Measurements from ENCODE around the gene WFIKKN1.

Gene WFIKKN1

DNA sequence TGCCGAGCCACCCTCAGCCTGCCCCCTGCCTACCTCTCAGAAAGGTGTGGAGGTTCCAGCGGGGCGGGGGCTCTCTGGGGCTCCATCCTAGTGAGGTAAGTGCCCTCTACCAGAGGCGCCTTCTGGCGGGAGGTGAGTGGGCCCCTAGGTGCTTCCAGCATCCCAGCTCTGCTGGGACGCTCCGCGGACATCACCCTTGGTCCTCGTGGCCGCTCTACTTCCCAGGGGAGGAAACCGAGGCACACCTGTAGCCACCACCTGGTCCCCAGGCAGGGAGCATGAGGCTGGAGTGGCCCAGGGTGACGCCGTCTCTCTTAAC is 12.2 kb downstream of the WFIKKN1 start:
- no peaks in the 10 kb centered on the region for H3K9me3 Mint-ChIP-seq
- peaks cover 24 to 58% of the 10 kb centered on the region in 2 donors for H3K4me1 Mint-ChIP-seq
- DNase-seq (no peak), ATAC-seq (replicated peaks) (no peak)
- H3K27me3 Mint-ChIP-seq: no peaks in the 10 kb centered on the region
- H3K36me3 Mint-ChIP-seq: peaks cover 7 to 10% of the 10 kb centered on the region in 2 donors
- H3K27ac Mint-ChIP-seq: peak overlapping the region; percentile 73
- H3K4me3 Mint-ChIP-seq: peak overlapping the region; percentile 83 to 84

DNA sequence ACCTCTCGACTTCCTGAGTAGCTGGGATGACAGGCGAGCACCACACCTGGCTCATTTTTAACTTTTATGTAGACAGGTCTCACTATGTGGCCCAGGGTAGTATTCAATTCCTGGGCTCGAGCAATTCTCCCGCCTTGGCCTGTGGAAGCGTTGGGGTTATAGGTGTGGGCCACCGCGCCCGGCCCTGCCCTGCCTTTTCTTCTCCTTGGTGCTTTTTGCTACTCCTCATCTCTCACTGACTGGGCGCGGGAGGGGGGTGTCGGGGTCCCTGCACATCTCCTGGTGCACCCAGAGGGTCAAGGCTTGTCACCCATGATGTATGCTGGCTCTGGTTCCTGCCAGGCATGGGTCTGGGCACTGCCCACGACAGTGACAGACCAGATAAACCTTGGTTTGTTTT is 13.8 kb downstream of the WFIKKN1 start:
- peak overlapping the region in 1 of 2 donors; percentile 84 for H3K4me3 Mint-ChIP-seq
- no peaks in the 10 kb centered on the region for H3K27me3 Mint-ChIP-seq

DNA sequence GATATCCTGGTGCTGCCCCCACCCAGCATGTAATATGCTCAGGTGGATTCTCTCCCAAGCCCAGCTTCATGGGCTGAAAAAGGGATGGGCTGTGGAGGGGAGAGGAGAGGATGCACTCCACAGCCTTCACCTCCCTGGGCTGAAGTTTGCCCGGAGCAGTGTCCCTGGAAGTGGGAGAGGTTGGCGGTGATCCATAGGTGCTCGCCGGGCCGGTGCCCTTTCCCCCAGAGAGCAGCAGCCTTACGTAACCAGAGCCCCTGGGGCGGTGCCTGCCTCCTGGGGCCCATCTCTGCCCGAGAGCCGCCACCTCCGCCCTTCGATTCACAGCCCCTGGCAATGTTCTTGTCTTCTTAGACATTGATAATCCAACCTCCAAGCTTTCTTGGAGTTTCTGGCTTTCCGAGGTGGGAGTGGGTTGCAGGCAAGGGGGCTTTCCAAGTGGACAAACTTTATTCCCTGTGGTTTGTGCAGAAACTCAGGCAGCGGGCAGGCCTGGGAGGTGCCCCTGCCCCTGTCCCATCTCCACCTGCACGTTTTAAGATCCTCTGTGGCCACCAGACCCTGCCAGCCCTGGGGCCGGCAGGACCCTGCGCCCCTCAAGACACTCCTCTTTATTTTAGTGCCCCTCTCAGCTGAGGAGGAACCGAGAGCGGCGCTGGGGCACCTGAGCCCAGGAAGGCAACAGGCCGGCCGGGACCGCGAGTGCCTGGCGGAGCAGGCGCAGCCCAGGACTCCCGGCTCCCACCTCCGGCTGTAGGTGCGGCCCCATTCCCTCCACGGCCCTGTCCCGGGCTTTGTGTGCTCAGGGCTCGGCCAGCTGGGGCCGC is 15.3 kb downstream of the WFIKKN1 start:
- Mint-ChIP-seq H3K4me1 (peaks cover 26 to 62% of the 10 kb centered on the region in 2 donors), H3K4me3 (peak overlapping the region in 1 of 2 donors; percentile 28), H3K27ac (peak overlapping the region; percentile 31), H3K36me3 (peaks cover 7 to 10% of the 10 kb centered on the region in 2 donors), H3K9me3 (no peaks in the 10 kb centered on the region), H3K27me3 (no peaks in the 10 kb centered on the region)
- no peak for ATAC-seq (replicated peaks)
- no peak for DNase-seq

More for the DNA sequence above, 13.8 kb downstream of the WFIKKN1 start:
- Mint-ChIP-seq H3K9me3 (no peaks in the 10 kb centered on the region), H3K36me3 (peaks cover 7 to 10% of the 10 kb centered on the region in 2 donors), H3K4me1 (peaks cover 22 to 60% of the 10 kb centered on the region in 2 donors), H3K27ac (peak overlapping the region; percentile 56)
- ATAC-seq (replicated peaks) (no peak), DNase-seq (no peak)

DNA sequence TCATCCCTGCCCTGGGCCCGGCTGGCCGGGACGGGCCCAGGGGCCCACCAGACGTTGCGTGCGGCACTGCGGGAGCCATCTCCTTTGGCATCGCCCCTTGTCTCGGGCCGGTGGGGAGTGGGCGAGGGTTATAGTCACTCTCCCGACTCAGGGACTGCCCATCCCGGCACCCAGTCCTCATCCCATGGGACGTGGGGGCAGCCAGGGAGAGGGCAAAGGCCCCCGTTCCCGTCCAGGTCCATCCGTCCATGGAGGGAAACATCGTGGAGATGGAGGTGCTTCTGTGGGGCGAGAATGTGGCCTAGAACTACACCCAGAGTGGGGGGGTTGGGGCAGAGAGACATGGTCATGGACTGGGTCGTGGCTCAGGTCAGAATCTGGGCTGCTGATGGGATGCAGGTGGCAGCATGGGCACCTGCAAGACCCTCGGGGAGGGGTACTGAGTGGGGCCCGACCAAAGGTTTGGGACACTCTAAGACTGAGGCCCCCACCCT is 15.9 kb downstream of the WFIKKN1 start:
- no peak for ATAC-seq (replicated peaks)
- Mint-ChIP-seq H3K36me3 (peaks cover 9 to 10% of the 10 kb centered on the region in 2 donors), H3K4me1 (peaks cover 26 to 62% of the 10 kb centered on the region in 2 donors), H3K27ac (peak overlapping the region; percentile 51), H3K9me3 (no peaks in the 10 kb centered on the region), H3K27me3 (no peaks in the 10 kb centered on the region), H3K4me3 (peak overlapping the region; percentile 36 to 37)
- no peak for DNase-seq

DNA sequence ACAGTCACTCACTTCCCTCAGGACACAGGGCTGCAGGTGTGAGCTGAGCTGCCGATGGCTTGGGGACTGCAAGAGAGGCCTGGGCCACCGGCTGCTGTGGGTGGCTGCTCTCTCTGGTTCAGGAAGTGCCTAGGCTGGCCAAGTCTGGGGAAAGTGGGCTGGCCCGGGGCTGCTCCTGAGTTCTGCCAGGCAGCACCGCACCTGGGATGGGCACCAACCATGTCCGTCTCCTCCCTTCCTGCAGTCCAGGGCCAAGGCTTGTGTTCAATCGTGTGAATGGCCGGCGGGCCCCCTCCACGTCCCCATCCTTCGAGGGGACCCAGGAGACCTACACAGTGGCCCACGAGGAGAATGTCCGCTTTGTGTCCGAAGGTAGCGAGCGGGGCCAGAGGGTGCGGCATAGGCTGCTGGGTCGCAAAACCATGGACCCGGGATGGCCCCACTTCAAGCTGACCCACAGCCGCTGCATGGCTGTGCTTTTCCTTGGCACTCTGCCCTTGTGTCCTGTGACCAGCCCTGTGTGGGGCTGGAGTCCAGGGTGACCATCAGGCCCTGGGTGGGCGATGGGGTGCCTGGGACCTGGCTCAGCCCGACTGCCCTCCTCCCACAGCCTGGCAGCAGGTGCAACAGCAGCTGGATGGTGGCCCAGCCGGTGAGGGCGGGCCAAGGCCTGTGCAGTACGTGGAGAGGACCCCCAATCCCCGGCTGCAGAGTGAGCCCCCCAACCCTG is 16.6 kb downstream of the WFIKKN1 start:
- Mint-ChIP-seq H3K4me3 (peak overlapping the region; percentile 36 to 37), H3K4me1 (peaks cover 26 to 62% of the 10 kb centered on the region in 2 donors), H3K27me3 (no peaks in the 10 kb centered on the region), H3K36me3 (peaks cover 9 to 10% of the 10 kb centered on the region in 2 donors), H3K27ac (peak overlapping the region; percentile 51), H3K9me3 (no peaks in the 10 kb centered on the region)
- ATAC-seq (replicated peaks): no peak
- DNase-seq: no peak

DNA sequence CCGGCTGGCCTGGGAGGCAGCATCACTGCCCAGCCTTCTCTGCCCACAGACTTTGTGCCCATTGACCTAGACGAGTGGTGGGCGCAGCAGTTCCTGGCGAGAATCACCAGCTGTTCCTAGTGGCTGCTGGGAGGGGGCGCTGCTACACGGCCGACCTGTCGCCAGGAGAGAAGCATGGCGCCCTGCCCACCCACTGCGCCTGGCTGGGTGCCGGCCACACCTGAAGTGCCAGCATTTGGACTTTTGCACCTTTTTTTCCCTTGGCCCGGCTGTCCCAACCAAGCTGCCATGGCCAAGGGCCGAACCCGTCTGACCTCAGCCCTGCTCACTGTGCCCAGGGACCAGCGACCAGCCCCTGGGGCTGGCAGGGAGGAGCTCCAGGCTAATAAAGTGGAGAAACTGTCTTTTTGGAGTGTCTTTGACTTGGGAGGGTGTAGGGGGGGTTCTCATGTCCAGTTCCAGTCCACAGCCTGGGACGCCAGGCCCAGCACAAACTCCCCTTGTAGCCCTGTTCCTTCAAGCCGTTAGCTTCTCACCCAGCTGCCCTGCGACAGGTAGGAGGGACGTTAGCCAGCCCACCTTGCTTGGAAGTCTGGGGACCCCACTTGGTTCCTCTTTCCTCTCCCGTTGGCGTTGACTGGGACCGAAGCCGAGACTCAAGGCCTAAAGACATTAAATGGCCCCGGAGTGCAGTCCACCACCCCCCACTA is 17.4 kb downstream of the WFIKKN1 start:
- Mint-ChIP-seq H3K36me3 (peaks cover 10 to 11% of the 10 kb centered on the region in 2 donors), H3K4me1 (peaks cover 22 to 53% of the 10 kb centered on the region in 2 donors), H3K27me3 (no peaks in the 10 kb centered on the region), H3K9me3 (no peaks in the 10 kb centered on the region), H3K27ac (peak overlapping the region; percentile 93), H3K4me3 (peak overlapping the region; percentile 86 to 91)
- ATAC-seq (replicated peaks): peak; percentile 0 to 25
- DNase-seq: no peak

DNA sequence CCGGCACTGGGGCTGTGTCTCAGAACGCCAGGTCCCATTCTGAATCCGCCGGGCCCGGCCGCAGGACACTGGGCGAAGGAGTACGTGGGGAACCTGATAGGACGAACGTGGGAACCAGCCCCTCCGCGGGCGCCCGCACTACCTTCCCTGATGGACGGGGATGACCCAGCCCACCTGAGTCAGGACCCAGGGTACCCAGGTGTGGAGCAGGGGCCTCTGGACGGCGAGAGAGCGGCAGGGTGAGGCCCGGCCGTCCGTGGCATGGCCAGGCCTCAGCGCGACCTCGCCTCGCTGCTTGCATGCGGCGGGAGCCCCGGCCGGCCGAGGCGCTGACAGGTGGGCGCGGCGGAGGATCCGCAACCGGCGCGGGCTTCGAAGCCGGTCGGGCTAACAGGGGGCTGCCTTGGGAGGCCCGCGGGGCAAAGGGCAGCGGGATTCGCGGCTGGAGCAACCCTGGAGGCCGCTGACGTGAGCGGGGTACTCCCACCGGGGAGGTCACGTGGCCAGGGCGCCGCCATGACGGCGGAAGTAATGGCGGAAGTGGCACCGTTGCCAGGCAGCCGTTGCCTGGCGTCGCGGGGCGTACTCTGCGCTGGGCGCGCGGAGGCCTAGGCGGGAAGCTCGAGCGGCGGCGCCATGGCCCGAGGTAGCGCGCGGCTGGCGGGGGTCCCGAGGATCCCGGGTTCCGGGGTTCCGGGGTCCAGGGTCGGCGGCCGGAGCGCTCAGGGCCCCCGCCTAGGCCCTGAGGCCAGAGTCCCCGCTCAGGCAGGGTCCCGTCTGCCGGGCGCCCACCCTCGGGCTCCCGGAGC is 18.2 kb downstream of the WFIKKN1 start, which contains the start of gene WDR90:
Gene WDR90, plus strand, starts transcription at position 585 of the 809 bp plus-strand sequence. Its CDS starts 52 bp downstream, at position 637.
- DNase-seq: peak; percentile 90
- Mint-ChIP-seq H3K4me3 (peak within 1 kb of the TSS; percentile 86 to 91), H3K36me3 (peaks cover 8% of the 10 kb centered on the region in 2 donors), H3K4me1 (peaks cover 20 to 46% of the 10 kb centered on the region in 2 donors), H3K27me3 (no peaks in the 10 kb centered on the region), H3K9me3 (no peaks in the 10 kb centered on the region), H3K27ac (peak within 1 kb of the TSS; percentile 93)
- peak; percentile 92 to 95 for ATAC-seq (replicated peaks)

DNA sequence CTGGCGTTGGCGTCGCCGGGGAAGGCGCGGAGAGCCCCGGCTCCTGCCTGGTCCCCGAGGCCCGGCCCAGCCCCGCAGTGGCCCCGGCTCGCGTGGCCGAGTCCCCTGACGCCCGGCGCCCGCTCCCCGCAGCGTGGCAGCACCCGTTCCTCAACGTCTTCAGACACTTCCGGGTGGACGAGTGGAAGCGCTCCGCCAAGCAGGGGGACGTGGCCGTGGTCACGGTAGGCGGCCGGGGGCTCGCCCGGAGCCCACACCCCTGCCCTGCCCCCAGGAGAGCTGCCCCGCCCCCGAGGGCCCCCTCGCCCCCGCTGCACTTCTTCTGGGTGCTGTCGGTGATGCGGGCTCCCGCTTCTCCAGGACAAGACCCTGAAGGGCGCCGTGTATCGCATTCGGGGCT is 18.8 kb downstream of the WFIKKN1 start:
- Mint-ChIP-seq H3K27ac (peak overlapping the region; percentile 47), H3K9me3 (no peaks in the 10 kb centered on the region), H3K4me1 (peaks cover 16 to 39% of the 10 kb centered on the region in 2 donors), H3K36me3 (peaks cover 2 to 6% of the 10 kb centered on the region in 2 donors), H3K27me3 (no peaks in the 10 kb centered on the region), H3K4me3 (peak overlapping the region; percentile 78 to 81)
- peak; percentile 15 to 28 for ATAC-seq (replicated peaks)
- no peak for DNase-seq

DNA sequence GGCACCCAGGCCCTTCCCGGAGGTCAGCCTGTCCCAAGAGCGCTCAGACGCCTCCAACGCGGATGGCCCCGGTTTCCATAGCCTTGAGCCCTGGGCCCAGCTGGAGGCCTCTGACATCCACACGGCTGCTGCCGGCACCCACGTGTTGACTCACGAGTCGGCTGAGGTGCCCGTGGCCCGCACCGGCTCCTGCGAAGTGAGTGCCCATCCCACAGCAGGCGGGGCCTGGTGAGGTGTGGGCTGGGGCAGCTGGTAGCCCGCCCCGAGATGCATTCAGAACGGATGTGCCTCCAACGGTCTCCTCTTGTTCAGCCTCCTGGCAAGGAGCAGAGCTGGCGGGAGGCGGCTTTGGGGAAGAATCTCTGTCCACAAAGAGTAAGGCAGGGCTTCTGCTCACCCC is 21.1 kb downstream of the WFIKKN1 start:
- Mint-ChIP-seq H3K36me3 (peaks cover 0 to 4% of the 10 kb centered on the region in 2 donors), H3K9me3 (no peaks in the 10 kb centered on the region), H3K27me3 (no peaks in the 10 kb centered on the region), H3K4me3 (no peak overlapping the region), H3K4me1 (peaks cover 12 to 24% of the 10 kb centered on the region in 2 donors), H3K27ac (no peak overlapping the region)
- ATAC-seq (replicated peaks) (no peak), DNase-seq (no peak)

DNA sequence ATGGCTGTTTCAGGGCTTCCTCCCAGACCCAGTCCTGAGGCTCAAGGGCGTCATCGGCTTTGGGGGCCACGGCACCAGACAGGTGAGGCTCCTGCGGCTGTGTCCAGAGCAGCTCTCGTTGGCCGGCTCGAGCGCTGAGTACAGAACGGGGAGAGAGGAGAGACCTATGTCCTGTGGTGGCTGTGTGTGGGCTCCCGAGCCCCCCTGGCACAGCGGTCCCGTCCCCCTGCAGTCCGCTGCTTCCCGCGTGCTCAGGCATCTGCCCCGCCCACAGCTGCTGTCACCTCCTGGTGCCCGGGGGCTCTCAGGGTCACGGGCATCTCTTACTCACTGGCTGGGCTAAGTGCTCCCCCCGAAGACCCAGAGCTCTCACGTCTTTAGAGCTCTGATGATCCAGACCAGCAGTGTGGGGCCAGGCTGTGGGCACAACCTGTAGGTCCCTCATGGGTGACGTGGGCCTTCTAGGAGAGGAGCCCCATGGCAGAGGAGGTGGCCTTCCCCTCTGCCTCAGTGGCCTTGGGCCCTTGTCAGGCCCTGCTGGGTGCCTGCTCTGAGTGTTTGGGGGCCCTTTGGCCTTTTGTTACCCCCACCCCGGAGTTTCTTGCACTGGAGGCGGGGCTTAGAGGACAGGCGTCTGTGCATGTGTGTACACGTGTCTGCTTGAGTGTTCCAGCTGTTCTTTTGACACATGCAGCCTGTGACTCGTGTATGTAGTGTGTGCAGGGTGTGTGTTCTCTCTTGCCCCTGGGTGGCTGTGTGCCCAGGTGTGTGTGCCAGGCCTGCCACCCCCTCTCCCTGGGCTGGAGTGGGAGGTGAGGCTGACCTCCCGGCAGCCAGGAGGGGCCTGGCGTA is 21.9 kb downstream of the WFIKKN1 start:
- Mint-ChIP-seq H3K27ac (no peak overlapping the region), H3K4me3 (no peak overlapping the region), H3K9me3 (no peaks in the 10 kb centered on the region), H3K27me3 (no peaks in the 10 kb centered on the region), H3K4me1 (peaks cover 9 to 18% of the 10 kb centered on the region in 2 donors), H3K36me3 (peaks cover 0 to 4% of the 10 kb centered on the region in 2 donors)
- DNase-seq (no peak), ATAC-seq (replicated peaks) (no peak)

DNA sequence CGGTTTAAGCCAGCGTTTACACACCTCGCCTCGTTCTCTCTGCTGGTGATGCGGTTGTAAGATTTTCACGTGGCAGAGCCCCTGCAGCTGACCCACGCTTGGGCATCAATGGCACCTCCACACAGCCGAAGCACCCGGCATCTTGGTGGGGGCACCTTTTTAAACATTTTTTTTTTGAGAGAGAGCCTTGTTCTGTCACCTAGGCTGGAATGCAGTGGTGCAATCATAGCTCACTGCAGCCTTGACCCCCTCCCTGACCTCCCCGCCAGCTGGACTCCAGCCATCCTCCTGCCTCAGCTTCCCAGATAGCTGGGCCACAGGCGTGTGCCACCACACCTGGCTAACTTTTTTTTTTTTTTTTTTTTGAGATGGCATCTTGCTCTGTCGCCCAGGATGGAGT is 23.2 kb downstream of the WFIKKN1 start:
- peaks cover 7 to 8% of the 10 kb centered on the region in 2 donors for H3K36me3 Mint-ChIP-seq
- DNase-seq (no peak), ATAC-seq (replicated peaks) (no peak)
- no peaks in the 10 kb centered on the region for H3K27me3 Mint-ChIP-seq
- no peak overlapping the region for H3K27ac Mint-ChIP-seq
- no peak overlapping the region for H3K4me3 Mint-ChIP-seq
- H3K4me1 Mint-ChIP-seq: peaks cover 6 to 8% of the 10 kb centered on the region in 2 donors
- H3K9me3 Mint-ChIP-seq: no peaks in the 10 kb centered on the region

DNA sequence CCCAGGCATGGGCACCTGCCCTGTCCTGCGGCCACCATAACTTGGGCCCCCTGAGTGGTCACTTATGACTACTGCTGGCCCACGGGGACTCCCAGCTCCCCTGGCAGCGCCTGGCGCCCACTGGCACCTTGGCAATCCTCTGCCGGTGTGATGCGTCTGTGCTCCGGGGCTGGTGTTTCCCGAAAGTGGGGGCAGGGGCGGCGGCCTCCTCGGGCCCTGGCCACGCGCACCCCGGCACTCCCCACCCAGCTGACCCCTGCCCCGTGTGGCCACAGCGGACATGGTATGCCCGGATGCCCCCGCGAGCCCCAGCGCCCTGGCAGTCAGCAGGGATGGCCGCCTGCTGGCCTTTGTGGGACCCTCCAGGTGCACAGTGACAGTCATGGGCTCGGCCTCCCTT is 26.7 kb downstream of the WFIKKN1 start:
- no peak for ATAC-seq (replicated peaks)
- H3K9me3 Mint-ChIP-seq: no peaks in the 10 kb centered on the region
- peaks cover 13 to 23% of the 10 kb centered on the region in 2 donors for H3K36me3 Mint-ChIP-seq
- H3K4me1 Mint-ChIP-seq: peaks cover 4 to 15% of the 10 kb centered on the region in 2 donors
- DNase-seq: no peak
- no peak overlapping the region for H3K27ac Mint-ChIP-seq
- no peaks in the 10 kb centered on the region for H3K27me3 Mint-ChIP-seq
- H3K4me3 Mint-ChIP-seq: no peak overlapping the region

All from stimulated activated naive B cell treated with anti-CD40 and anti-IgM and Interleukin-4, amounts not matched to agents 10 μg/mL and 1 μg/mL and 100 μg/mL, for 72 hours (primary cell).